ENCODE measurements around the gene HSPA1A.
"Not testable (repeated sequence)": the region's sequence is repeated elsewhere in the genome, so short reads cannot be mapped to it uniquely, and the experiment has no call there.

The HSPA1A gene

DNA sequence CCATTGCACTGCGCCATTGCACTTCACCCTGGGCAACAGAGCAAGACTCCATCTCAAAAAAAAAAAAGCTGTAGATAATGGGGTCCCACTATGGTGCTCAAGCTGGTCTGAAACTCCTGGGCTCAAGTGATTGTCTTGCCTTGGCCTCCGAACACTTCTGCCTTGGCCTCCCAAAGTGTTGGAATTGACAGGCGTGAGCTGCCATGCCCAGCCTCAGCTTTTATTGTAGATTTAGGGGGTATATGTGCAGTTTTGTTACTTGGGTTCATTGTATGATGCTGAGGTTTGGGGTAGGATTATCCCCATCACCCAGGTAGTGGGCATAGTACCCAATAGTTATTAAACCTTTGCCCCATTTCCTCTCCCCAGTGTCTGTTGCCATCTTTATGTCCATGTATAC is 23.6 kb downstream of the HSPA1A start:
- TF ChIP-seq, protein P1, sequence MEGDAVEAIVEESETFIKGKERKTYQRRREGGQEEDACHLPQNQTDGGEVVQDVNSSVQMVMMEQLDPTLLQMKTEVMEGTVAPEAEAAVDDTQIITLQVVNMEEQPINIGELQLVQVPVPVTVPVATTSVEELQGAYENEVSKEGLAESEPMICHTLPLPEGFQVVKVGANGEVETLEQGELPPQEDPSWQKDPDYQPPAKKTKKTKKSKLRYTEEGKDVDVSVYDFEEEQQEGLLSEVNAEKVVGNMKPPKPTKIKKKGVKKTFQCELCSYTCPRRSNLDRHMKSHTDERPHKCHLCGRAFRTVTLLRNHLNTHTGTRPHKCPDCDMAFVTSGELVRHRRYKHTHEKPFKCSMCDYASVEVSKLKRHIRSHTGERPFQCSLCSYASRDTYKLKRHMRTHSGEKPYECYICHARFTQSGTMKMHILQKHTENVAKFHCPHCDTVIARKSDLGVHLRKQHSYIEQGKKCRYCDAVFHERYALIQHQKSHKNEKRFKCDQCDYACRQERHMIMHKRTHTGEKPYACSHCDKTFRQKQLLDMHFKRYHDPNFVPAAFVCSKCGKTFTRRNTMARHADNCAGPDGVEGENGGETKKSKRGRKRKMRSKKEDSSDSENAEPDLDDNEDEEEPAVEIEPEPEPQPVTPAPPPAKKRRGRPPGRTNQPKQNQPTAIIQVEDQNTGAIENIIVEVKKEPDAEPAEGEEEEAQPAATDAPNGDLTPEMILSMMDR (IDR thresholded peaks at IDR 0.05; ENCODE audit: insufficient read depth, low read length, poor library complexity, severe bottlenecking), result no peak
- peak overlapping the region; percentile 8; the same call in 1 of the 2 replicates for H3K4me3 ChIP-seq (replicated peaks; ENCODE audit: low read depth, low read length)
- peaks cover 19% of the 10 kb centered on the region for H3K36me3 ChIP-seq (ENCODE audit: control insufficient read depth, insufficient read depth, low read length)

DNA sequence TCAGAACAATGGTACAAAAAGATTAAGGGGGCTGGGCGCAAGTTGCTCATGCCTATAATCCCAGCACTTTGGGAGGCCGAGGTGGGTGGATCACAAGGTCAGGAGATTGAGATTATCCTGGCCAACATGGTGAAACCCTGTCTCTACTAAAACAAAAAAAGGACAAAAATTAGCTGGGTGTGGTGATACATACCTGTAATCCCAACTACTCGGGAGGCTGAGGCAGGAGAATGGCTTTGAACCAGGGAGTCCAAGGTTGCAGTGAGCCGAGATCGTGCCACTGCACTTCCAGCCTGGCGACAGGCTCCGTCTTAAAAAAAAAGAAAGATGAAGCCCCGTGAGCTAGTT is 24.4 kb downstream of the HSPA1A start:
- DNase-seq (ENCODE audit: extremely low read depth, insufficient read length); H3K27me3 ChIP-seq (replicated peaks; ENCODE audit: control insufficient read depth, insufficient read depth, low read length); H3K4me3 ChIP-seq (replicated peaks; ENCODE audit: low read depth, low read length): not testable (repeated sequence)
- H3K36me3 ChIP-seq (ENCODE audit: control insufficient read depth, insufficient read depth, low read length), result peaks cover 19% of the 10 kb centered on the region

More for the DNA sequence above, 23.6 kb downstream of the HSPA1A start:
- no peak for DNase-seq (ENCODE audit: extremely low read depth, insufficient read length)
- H3K27me3 ChIP-seq (replicated peaks; ENCODE audit: control insufficient read depth, insufficient read depth, low read length), result no peaks in the 10 kb centered on the region

DNA sequence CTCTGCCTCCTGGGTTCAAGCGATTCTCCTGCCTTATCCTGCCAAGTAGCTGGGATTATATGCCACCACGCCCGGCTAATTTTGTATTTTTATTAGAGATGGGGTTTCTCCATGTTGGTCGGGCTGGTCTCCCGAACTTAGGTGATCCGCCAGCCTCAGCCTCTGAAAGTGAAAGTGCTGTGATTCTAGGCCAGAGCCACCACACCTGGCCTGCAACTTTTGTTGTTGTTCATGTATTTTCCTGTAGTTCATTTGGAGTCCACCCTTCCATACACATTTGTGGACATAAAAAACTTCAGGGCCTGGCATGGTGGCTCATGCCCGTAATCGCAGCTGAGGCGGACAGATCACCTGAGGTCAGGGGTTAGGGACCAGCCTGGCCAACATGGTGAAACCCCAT is 26.7 kb downstream of the HSPA1A start:
- TF ChIP-seq, protein P1 (IDR thresholded peaks at IDR 0.05; ENCODE audit: insufficient read depth, low read length, poor library complexity, severe bottlenecking), result no peak
- no peak for DNase-seq (ENCODE audit: extremely low read depth, insufficient read length)
- no peak overlapping the region for H3K4me3 ChIP-seq (replicated peaks; ENCODE audit: low read depth, low read length)
- H3K27me3 ChIP-seq (replicated peaks; ENCODE audit: control insufficient read depth, insufficient read depth, low read length), result no peaks in the 10 kb centered on the region
- peaks cover 19% of the 10 kb centered on the region for H3K36me3 ChIP-seq (ENCODE audit: control insufficient read depth, insufficient read depth, low read length)

DNA sequence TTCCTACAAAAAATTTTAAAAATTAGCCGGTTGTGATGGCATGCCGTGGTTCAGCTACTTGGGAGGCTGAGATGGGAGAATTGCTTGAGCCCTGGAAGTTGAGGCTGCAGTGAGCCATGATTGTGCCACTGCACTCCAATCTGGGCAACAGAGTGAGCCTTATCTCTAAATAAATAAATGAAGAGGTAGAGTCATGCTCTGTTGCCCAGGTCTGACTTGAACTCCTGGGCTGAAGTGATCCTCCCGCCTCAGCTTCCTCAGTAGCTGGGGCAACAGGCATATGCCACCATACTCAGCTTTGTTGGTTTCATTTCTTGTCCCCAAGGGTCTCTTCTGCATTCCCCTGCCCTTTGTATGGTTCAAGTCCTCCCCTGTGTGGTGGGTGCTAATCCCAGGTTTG is 29.2 kb downstream of the HSPA1A start:
- TF ChIP-seq, protein P1 (IDR thresholded peaks at IDR 0.05; ENCODE audit: insufficient read depth, low read length, poor library complexity, severe bottlenecking), result no peak
- Histone ChIP-seq H3K36me3 (ENCODE audit: control insufficient read depth, insufficient read depth, low read length) (peaks cover 4% of the 10 kb centered on the region), H3K27me3 (replicated peaks; ENCODE audit: control insufficient read depth, insufficient read depth, low read length) (no peaks in the 10 kb centered on the region), H3K4me3 (replicated peaks; ENCODE audit: low read depth, low read length) (no peak overlapping the region)
- DNase-seq (ENCODE audit: extremely low read depth, insufficient read length), result no peak

DNA sequence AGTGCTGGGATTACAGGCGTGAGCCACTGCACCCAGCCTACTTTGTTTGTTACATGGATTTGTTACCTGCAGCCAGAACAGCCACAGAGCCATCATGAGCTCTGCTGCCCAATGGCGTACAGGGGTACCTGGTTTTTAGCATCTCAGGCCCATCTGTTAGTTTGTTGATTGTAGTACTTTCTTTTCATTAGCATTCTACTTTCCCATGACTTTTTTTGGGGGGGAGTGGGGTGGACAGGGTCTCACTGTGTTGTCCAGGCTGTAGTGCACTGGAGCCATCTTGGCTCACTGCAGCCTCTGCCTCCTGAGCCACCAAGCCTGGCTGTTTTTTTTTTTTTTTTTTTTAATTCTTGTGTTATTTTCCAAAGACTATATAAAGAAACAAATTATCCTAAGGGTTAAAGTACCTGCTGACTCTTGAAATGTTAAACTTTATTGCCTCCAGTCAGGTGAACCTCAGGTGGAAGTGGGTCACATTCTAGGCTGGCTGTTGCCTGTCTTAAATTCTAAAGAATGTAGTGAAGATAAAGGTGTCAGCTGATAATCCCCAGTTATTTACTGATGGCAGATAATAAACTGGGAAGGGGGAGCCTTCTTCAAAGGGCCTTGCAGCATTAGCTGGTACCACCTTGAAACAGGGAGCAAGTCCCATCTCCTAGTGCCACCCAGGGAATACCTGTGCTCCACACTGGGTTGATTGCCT is 32.1 kb downstream of the HSPA1A start:
- H3K4me3 ChIP-seq (replicated peaks; ENCODE audit: low read depth, low read length), result no peak overlapping the region
- TF ChIP-seq, protein P1 (IDR thresholded peaks at IDR 0.05; ENCODE audit: insufficient read depth, low read length, poor library complexity, severe bottlenecking), result no peak
- no peaks in the 10 kb centered on the region for H3K27me3 ChIP-seq (replicated peaks; ENCODE audit: control insufficient read depth, insufficient read depth, low read length)
- no peak for DNase-seq (ENCODE audit: extremely low read depth, insufficient read length)
- H3K36me3 ChIP-seq (ENCODE audit: control insufficient read depth, insufficient read depth, low read length), result no peaks in the 10 kb centered on the region

DNA sequence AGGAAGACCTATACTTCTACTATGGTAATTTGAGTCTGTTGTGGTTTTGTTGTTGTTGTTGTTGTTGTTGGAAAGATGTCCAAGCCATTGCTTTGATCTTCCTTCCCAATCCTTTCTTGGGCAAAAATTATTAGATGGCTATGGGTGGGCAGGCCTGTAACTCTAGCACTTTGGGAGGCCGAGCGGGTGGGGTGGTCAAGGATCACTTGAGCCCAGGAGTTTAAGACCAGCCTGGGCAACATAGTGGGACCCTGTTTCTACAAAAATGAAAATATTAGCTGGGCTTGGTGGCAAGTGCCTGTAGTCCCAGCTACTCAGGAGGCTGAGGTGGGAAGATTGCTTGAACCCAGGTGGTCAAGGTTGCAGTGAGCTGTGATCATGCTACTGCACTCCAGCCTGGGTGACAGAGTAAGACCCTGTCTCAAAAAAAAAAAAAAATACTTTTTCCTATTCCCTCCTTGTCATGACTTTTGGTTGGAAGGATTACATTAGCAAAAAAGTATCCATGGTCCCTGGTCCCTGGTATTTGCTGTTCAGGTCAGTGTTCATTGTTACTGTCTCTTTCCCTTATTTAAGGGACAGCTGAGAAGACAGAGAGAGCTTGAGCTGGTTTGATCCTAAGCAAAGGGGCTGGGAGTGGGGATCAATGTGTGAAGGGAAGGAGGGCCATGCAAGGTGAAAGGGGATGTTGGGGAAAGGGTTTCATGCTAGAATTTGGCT is 35.6 kb downstream of the HSPA1A start:
- no peak for DNase-seq (ENCODE audit: extremely low read depth, insufficient read length)
- TF ChIP-seq, protein P1 (IDR thresholded peaks at IDR 0.05; ENCODE audit: insufficient read depth, low read length, poor library complexity, severe bottlenecking), result no peak
- no peaks in the 10 kb centered on the region for H3K36me3 ChIP-seq (ENCODE audit: control insufficient read depth, insufficient read depth, low read length)
- no peak overlapping the region for H3K4me3 ChIP-seq (replicated peaks; ENCODE audit: low read depth, low read length)
- H3K27me3 ChIP-seq (replicated peaks; ENCODE audit: control insufficient read depth, insufficient read depth, low read length), result no peaks in the 10 kb centered on the region
